ENCODE data around the gene IFITM1.
"Not testable (repeated sequence)": the region's sequence is repeated elsewhere in the genome, so short reads cannot be mapped to it uniquely, and the experiment has no call there.

IFITM1 gene

DNA sequence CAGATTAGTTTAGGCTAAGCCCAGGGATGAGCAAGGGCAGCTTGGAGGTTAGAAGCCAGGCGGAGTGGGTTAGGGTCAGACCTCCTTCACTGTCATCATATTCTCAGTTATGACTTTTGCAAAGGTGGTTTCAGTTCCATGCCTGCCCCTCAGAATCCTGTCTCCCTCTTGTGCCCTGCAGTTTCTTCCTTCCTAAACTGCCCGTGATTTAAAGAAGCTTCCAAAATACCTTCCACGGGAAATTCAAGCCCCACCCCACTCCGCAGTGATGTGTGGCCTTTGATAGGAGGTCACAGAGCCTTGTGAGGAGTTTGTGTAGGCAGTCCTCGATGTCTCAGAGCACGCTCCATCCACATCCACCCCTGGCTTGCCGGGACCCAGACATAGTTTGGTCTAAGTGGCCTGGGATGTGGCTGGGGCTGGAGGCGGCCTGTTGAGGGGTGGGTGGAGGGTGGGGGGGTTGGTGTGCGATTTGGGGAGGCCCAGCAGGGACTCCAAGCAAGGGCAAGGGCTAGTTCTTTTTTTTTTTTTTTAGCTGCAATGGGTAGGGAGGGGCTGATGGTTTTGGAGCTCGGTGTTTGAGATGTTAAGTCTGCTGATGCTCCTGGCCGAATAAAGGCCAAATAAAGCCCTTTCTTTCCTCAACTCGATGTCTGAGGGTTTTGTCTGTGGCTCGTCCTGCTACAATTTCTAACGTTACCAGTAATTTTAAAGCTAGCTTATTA is 1.6 kb upstream of the IFITM1 start:
- DNase-seq (ENCODE audit: low read depth in 1 of 2, low spot score in 1 of 2): no peak
- no peak for TF ChIP-seq JUND (IDR thresholded peaks at IDR 0.05; ENCODE audit: low read depth)
- in situ Hi-C loops (cut with HindIII; ENCODE audit: low pct_unique_long_range_greater_than_20kb, low sequenced_read_pairs): no loop called here

DNA sequence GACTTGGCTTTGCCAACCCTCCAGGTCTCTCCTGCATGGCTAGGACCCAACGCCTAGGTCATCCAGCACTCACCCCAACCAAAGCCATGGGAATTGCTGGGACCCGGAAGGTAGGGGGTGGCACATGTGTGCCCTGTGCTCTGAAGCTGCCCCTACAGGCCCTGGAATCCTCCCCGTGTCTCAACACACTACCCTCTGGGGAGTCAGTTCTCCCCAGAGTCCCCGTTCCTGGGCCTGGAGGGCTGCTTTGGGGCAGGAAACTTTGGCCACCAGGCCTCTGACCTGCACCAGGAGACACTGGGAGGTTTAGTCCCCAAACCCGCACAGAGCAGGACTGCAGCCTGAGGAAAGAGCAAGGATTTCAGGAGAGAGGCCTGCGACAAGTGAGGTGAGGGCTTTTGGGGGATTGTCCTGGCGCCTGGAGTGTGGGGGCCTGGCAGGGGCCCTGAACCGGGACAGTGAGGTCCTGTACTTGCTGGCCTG is 495 bp upstream of the IFITM1 start:
- in situ Hi-C loops (cut with HindIII; ENCODE audit: low pct_unique_long_range_greater_than_20kb, low sequenced_read_pairs): no loop called here
- no peak for TF ChIP-seq JUND (IDR thresholded peaks at IDR 0.05; ENCODE audit: low read depth)
- no peak for DNase-seq (ENCODE audit: low read depth in 1 of 2, low spot score in 1 of 2)

GRCh38 chr11:314554-314875 is 675 bp downstream of the IFITM1 start:
- in situ Hi-C loops (cut with HindIII; ENCODE audit: low pct_unique_long_range_greater_than_20kb, low sequenced_read_pairs); DNase-seq (ENCODE audit: low read depth in 1 of 2, low spot score in 1 of 2): not testable (repeated sequence)

- no peak for TF ChIP-seq JUND (IDR thresholded peaks at IDR 0.05; ENCODE audit: low read depth)
- DNase-seq (ENCODE audit: low read depth in 1 of 2, low spot score in 1 of 2): no peak
- in situ Hi-C loops (cut with HindIII; ENCODE audit: low pct_unique_long_range_greater_than_20kb, low sequenced_read_pairs): no loop called here
Observed at GRCh38 chr11:315051-315481, 1.2 kb downstream of the IFITM1 start.

DNA sequence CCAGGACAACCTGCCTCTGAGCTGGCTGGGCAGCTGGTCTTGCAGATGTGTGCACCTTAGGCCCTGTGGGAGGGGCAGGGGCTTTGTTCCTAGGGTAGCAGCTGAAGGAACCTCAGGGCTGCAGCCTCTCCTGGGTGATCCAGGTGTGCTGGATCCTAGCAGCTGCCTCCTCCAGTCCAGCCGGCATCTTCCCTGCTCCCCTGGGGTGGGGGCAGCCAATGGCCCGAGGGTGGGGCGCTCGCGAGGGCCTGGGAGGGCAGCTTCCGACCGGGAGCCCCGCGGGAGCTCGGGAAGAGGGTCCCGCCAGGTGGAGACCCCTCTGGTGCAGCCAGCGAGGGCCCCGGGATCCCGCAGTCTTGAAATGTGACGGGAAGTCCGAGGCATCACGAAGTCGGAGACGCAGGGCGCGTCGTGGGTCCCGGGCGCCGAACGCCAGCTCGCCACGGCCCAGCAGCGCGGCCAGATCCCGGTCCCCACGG is 1.7 kb downstream of the IFITM1 start:
- no peak for TF ChIP-seq JUND (IDR thresholded peaks at IDR 0.05; ENCODE audit: low read depth)
- DNase-seq (ENCODE audit: low read depth in 1 of 2, low spot score in 1 of 2): no peak
- in situ Hi-C loops (cut with HindIII; ENCODE audit: low pct_unique_long_range_greater_than_20kb, low sequenced_read_pairs): no loop called here

DNA sequence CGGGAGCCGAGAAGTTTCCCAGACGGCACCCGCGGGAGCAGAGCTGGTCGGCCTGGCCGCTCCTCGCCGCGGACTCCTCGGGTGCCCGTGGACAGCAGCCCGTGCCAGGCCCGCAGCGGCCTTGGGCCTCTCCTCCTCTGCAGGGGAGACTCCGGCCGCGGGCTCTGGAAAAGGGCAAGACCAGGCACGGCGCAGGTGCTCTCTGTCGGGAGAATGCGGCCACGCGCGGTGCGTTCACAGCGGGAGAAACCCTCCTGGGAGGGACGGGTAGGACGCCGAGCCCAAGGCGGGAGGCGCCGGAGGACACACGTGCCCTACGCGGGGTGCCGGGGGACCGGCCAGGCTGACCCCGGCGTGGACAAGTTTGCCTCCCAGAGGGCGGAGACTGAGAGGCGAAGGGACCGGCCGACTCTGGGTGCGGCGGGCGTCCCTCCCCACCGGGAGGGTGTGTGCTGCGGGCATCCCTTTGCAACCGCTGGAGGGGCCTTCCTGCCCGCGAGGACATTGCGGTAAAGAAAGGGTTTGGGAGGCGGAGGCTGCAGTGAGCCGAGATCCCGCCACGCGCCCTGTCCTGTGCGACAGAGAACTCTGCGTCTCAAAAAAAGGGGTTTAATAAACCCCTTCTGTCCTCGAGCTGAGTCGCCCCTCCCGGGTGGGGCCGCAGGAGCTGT is 2.3 kb downstream of the IFITM1 start:
- in situ Hi-C loops (cut with HindIII; ENCODE audit: low pct_unique_long_range_greater_than_20kb, low sequenced_read_pairs): no loop called here
- no peak for DNase-seq (ENCODE audit: low read depth in 1 of 2, low spot score in 1 of 2)
- no peak for TF ChIP-seq JUND (IDR thresholded peaks at IDR 0.05; ENCODE audit: low read depth)

GRCh38 chr11:316891-317301 is 3.1 kb downstream of the IFITM1 start:
- in situ Hi-C loops (cut with HindIII; ENCODE audit: low pct_unique_long_range_greater_than_20kb, low sequenced_read_pairs): no loop called here
- no peak for DNase-seq (ENCODE audit: low read depth in 1 of 2, low spot score in 1 of 2)
- no peak for TF ChIP-seq JUND (IDR thresholded peaks at IDR 0.05; ENCODE audit: low read depth)

GRCh38 chr11:317668-318404 is 4.0 kb downstream of the IFITM1 start:
- DNase-seq (ENCODE audit: low read depth in 1 of 2, low spot score in 1 of 2); in situ Hi-C loops (cut with HindIII; ENCODE audit: low pct_unique_long_range_greater_than_20kb, low sequenced_read_pairs): not testable (repeated sequence)

DNA sequence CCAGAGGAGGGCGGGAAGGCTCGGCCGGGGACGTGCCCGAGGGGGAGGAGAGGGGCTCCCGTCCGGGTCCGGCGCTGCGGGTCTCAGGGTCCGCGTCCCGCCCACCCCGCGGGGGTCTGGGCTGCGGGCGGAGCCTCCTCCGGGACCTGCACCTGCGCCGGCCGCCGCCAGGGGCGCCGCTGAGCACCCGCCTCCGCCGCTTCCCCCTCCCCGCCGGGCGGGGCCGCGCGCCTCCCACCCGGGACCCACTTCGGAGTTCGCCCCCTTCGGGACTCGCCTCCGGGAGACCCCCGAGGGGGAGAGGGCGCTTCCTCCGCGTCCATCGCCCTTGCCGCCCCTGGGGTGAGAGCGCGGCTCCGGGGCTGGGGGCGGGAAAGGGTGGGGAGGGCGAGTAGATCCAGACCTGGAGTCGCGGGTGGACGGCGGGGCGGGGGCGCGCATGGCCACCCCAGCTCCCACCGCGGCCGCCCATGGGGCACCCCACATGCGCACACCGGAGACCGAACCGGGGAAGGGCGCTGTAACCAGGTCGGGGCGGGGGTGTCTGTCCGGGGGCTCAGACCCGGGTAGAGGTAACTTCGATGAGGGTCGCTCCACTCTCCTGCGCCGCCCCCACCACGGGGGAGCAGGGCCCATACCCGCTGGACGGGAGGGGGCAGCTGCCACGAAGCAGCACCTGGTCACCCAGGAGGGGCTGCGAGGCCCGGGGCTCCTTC is 4.7 kb downstream of the IFITM1 start:
- DNase-seq (ENCODE audit: low read depth in 1 of 2, low spot score in 1 of 2): not testable (repeated sequence)

DNA sequence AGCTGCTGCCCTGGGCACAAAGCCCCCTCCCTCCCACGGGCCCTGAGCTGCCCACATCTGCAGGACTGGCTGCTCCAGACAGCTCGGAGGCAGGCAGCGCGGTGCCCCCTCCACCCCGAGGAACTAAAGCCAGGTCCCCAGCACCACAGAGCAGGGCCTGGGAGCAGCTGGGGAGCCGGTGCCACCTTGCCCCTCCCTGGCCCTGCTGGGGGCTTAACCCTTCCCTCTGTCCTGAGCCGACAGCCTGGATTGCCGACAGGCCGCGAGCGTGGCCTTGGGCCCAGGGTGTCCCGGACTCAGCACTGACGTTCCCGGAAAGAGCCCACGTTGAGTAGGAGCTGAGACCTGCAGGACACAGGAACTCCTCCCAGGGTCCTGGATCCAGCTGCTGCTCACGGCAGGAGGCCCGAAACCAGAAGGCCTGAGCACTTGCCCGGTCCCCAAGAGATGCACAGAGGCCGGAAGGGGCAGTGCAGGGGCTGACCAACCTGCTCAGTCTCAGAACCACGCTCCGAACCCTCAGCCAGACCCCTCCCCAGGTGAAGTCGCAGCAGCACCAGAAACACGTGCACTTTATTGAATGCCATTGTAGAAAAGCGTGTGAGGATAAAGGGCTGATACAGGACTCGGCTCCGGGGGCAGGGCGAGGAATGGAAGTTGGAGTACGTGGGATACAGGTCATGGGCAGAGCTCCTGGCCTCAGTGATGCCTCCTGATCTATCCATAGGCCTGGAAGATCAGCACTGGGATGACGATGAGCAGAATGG is 5.5 kb downstream of the IFITM1 start:
- DNase-seq (ENCODE audit: low read depth in 1 of 2, low spot score in 1 of 2); in situ Hi-C loops (cut with HindIII; ENCODE audit: low pct_unique_long_range_greater_than_20kb, low sequenced_read_pairs): not testable (repeated sequence)

More for the DNA sequence above, 4.7 kb downstream of the IFITM1 start:
- in situ Hi-C loops (cut with HindIII; ENCODE audit: low pct_unique_long_range_greater_than_20kb, low sequenced_read_pairs): not testable (repeated sequence)

DNA sequence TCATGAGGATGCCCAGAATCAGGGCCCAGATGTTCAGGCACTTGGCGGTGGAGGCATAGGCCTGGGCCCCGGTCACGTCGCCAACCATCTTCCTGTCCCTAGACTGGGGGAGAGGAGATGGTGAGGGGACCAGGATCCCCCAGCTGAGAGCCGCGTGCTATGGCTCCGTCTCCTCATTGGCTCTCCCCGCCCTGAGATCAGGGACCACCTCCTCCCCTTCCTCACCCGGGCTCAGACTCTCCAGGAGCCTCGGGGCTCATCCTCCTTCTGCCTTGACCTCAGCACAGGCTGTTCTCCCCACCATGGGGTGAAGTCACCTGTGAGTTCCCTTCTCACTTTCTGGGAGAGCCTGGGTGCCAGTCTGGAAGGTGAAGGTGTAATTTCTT is 6.0 kb downstream of the IFITM1 start:
- DNase-seq (ENCODE audit: low read depth in 1 of 2, low spot score in 1 of 2); in situ Hi-C loops (cut with HindIII; ENCODE audit: low pct_unique_long_range_greater_than_20kb, low sequenced_read_pairs): not testable (repeated sequence)

DNA sequence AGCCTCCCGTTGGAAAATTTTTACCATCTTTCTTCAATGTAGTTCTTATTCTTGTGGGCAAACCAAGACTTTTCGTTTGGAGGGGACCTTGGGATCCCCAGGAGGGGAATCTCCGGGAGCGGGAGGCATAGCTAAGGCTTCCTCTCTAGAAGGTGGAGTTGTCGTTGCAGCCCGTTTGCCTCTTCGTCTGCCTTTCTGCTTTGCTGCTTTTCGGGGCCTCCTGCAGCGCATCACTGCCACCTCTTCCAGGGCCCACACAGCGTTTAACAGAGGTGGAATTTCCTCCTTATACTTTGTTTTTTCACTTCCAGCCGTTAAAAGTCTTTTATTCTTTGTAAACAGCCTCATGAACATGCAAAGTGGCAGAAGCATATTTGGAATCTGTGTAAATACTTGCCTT is 10.3 kb downstream of the IFITM1 start:
- in situ Hi-C loops (cut with HindIII; ENCODE audit: low pct_unique_long_range_greater_than_20kb, low sequenced_read_pairs): no loop called here
- no peak for DNase-seq (ENCODE audit: low read depth in 1 of 2, low spot score in 1 of 2)
- TF ChIP-seq JUND (IDR thresholded peaks at IDR 0.05; ENCODE audit: low read depth): no peak

DNA sequence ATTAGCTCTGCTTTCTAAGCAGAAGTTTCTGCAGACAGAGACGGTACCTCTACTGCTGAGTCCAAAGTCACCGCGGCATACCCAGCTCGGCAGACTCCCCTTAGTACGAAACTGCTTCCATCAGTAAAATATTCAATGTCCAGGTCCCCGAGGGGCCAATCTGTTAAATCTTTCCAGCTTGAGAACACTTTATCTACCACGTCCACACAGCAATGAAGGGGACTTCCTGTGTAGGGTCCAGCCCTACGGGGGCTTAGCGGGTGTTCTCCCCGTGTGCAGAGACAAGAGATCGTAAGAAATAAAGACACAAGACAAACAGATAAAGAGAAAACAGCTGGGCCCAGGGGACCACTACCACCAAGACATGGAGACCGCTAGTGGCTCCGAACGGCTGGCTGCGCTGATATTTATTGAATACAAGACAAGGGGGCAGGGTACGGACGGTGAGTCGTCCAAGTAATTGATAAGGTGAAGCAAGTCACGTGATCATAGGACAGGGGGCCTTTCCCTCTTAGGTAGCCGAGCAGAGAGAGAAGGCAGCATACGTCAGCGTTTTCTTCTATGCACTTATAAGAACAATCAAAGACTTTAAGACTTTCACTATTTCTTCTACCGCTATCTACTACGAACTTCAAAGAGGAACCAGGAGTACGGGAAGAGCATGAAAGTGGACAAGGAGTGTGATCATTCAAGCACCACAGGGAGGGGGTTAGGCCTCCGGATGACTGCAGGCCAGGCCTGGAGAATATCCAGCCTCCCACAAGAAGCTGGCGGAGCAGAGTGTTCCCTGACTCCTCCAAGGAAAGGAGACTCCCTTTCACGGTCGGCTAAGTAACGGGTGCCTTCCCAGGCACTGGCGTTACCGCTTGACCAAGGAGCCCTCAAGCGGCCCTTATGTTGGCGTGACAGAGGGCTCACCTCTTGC is 11.0 kb downstream of the IFITM1 start:
- in situ Hi-C loops (cut with HindIII; ENCODE audit: low pct_unique_long_range_greater_than_20kb, low sequenced_read_pairs); DNase-seq (ENCODE audit: low read depth in 1 of 2, low spot score in 1 of 2): not testable (repeated sequence)

All from T47D (cell line).